Type B pancreatic cell (in vitro differentiated cells): ENCODE data around the gene PACS2. TPM values are rescaled to one million over a fixed set of nuclear protein-coding genes. Genes with fewer than 3 reads are reported as not detected.

ENCODE experiments used
- DNase-seq: peaks from one replicate; pipeline ENCODE4 v3.0.0; 2021; ENCODE audit warnings: mixed read lengths; ENCODE audit not compliant: unreplicated experiment; ENCODE audit errors: extremely low spot score
- H3K27ac Mint-ChIP-seq: 2 replicates; pipeline ENCODE4 v1.8.0; 2021; ENCODE audit warnings: mild to moderate bottlenecking, mixed read lengths
- H3K27me3 Mint-ChIP-seq: 2 replicates; pipeline ENCODE4 v1.8.0; 2021; ENCODE audit warnings: mixed read lengths
- H3K36me3 Mint-ChIP-seq: 2 replicates; pipeline ENCODE4 v1.8.0; 2021; ENCODE audit warnings: mixed read lengths
- H3K4me1 Mint-ChIP-seq: one replicate; pipeline ENCODE4 v1.8.0; 2021; ENCODE audit warnings: mixed read lengths; ENCODE audit not compliant: unreplicated experiment
- H3K4me3 Mint-ChIP-seq: 2 replicates; pipeline ENCODE4 v1.8.0; 2021; ENCODE audit warnings: mild to moderate bottlenecking, mixed read lengths
- H3K9me3 Mint-ChIP-seq: 2 replicates; pipeline ENCODE4 v1.8.0; 2021; ENCODE audit warnings: mixed read lengths
- CTCF ChIP-seq: fragments of 200-600 bp; sonication (generic); conservative IDR thresholded peaks from 2 replicates; pipeline ENCODE4 v1.5.0; 2021; ENCODE audit warnings: antibody characterized with exemption, mild to moderate bottlenecking
- total RNA-seq: library from RNA; stranded (reverse); gene quantifications from 2 replicates; pipeline ENCODE4 v1.2.1, GENCODE V29; 2021; ENCODE audit warnings: low replicate concordance

PACS2 gene
- total RNA-seq, 1 donor from 2014 or later, result 101 TPM

GRCh38 chr14:105393151-105393550 lies 78.6 kb downstream of the PACS2 start:
- H3K4me1 Mint-ChIP-seq, result no peaks in the 10 kb centered on the region
- no peak for TF ChIP-seq CTCF
- no peak for DNase-seq
- H3K27ac Mint-ChIP-seq, result no peak overlapping the region
- H3K9me3 Mint-ChIP-seq, result no peaks in the 10 kb centered on the region
- no peak overlapping the region for H3K4me3 Mint-ChIP-seq
- no peaks in the 10 kb centered on the region for H3K36me3 Mint-ChIP-seq
- no peaks in the 10 kb centered on the region for H3K27me3 Mint-ChIP-seq

- no peak overlapping the region for H3K27ac Mint-ChIP-seq
- H3K4me3 Mint-ChIP-seq, result no peak overlapping the region
- DNase-seq, result no peak
- H3K4me1 Mint-ChIP-seq, result no peaks in the 10 kb centered on the region
- no peaks in the 10 kb centered on the region for H3K27me3 Mint-ChIP-seq
- no peaks in the 10 kb centered on the region for H3K36me3 Mint-ChIP-seq
- no peaks in the 10 kb centered on the region for H3K9me3 Mint-ChIP-seq
- no peak for TF ChIP-seq CTCF
These were observed 80.4 kb downstream of the PACS2 start for GRCh38 chr14:105394714-105395537.

- H3K4me3 Mint-ChIP-seq, result no peak overlapping the region
These were observed 80.9 kb downstream of the PACS2 start for GRCh38 chr14:105395538-105395854.

GRCh38 chr14:105397350-105397931 lies 82.9 kb downstream of the PACS2 start:
- Mint-ChIP-seq H3K4me1 (no peaks in the 10 kb centered on the region), H3K9me3 (peaks cover 11% of the 10 kb centered on the region), H3K27me3 (no peaks in the 10 kb centered on the region), H3K27ac (peak overlapping the region; percentile 74), H3K4me3 (peak overlapping the region; percentile 85), H3K36me3 (peaks cover 14% of the 10 kb centered on the region)
- peak; percentile 21 for TF ChIP-seq CTCF
- DNase-seq, result no peak

More at GRCh38 chr14:105395538-105395854, 80.9 kb downstream of the PACS2 start:
- H3K27me3 Mint-ChIP-seq, result no peaks in the 10 kb centered on the region
- H3K4me1 Mint-ChIP-seq, result no peaks in the 10 kb centered on the region
- no peak overlapping the region for H3K27ac Mint-ChIP-seq
- peaks cover 3% of the 10 kb centered on the region for H3K9me3 Mint-ChIP-seq
- no peak for TF ChIP-seq CTCF
- no peak for DNase-seq
- peaks cover 4% of the 10 kb centered on the region for H3K36me3 Mint-ChIP-seq

- peak within 1 kb of the TSS; percentile 85 for H3K4me3 Mint-ChIP-seq
- TF ChIP-seq CTCF, result peak; percentile 1
- no peaks in the 10 kb centered on the region for H3K27me3 Mint-ChIP-seq
- H3K27ac Mint-ChIP-seq, result peak within 1 kb of the TSS; percentile 74
- H3K9me3 Mint-ChIP-seq, result peaks cover 11% of the 10 kb centered on the region
- DNase-seq, result peak; percentile 94
- H3K36me3 Mint-ChIP-seq, result peaks cover 14% of the 10 kb centered on the region
- H3K4me1 Mint-ChIP-seq, result no peaks in the 10 kb centered on the region
These were observed 83.6 kb downstream of the PACS2 start, which contains the start of gene TEX22 for GRCh38 chr14:105398044-105398725. Gene TEX22, plus strand, starts transcription at chr14:105398538. Its CDS starts 803 bp downstream, at chr14:105399341.
